Measurements from ENCODE around the gene COL17A1.

GRCh38 chr10:104101902-104102301 is 16.2 kb upstream of the COL17A1 start:
- TF ChIP-seq CTCF (IDR thresholded peaks at IDR 0.05) (no peak), ZFX (IDR thresholded peaks at IDR 0.05; ENCODE audit: borderline replicate concordance) (no peak)
